Measurements from ENCODE around the gene FRMD4B.

GRCh38 chr3:69271098-69271497, 114.8 kb downstream of the FRMD4B start:
- TF ChIP-seq CTCF (conservative IDR thresholded peaks at IDR 0.05 in 1 of 2, IDR thresholded peaks at IDR 0.05 in 1 of 2; ENCODE audit: extremely low read depth in 1 of 2, insufficient read depth in 1 of 2, low read depth in 1 of 2, low read length in 2 of 2) (no peak), EZH2 (IDR thresholded peaks at IDR 0.05; ENCODE audit: borderline replicate concordance, low read length) (no peak)
